Dermis lymphatic vessel endothelial cell (primary cell): ENCODE results near the gene FNDC8. TPM values are rescaled to one million over a fixed set of nuclear protein-coding genes. Genes with fewer than 3 reads are reported as not detected.

Experiments used
- total RNA-seq: library from RNA; depleted of rRNA; stranded (reverse); fragments of >200 nt; gene quantifications from 2 replicates; pipeline ENCODE4 v1.2.1, GENCODE V29; 2014

The FNDC8 gene
- total RNA-seq, result not detected in 2 replicates

DNA sequence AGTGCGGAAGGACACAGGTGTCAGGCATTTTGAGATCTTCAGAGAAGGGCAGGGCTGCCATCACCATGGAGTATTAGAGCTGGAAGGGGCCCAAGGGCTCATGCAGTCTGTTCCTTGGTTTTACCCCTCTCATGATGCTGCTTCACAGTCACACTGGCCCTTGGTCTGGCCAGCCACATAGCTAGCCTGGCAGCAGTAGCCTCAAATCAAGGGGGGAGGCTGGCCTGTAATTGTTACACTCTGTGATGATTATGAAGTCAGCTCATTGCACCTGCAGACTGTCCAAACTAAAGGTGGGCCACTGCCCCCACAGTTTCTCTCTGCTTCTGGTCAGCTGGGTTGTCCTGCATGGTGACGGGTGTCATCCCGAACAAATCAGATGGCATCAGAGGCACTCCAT, at the start of gene FNDC8:
TSS of gene FNDC8 (plus strand) at position 301 of the 400 bp plus-strand sequence. CDS start at position 380, 79 bp downstream.

DNA sequence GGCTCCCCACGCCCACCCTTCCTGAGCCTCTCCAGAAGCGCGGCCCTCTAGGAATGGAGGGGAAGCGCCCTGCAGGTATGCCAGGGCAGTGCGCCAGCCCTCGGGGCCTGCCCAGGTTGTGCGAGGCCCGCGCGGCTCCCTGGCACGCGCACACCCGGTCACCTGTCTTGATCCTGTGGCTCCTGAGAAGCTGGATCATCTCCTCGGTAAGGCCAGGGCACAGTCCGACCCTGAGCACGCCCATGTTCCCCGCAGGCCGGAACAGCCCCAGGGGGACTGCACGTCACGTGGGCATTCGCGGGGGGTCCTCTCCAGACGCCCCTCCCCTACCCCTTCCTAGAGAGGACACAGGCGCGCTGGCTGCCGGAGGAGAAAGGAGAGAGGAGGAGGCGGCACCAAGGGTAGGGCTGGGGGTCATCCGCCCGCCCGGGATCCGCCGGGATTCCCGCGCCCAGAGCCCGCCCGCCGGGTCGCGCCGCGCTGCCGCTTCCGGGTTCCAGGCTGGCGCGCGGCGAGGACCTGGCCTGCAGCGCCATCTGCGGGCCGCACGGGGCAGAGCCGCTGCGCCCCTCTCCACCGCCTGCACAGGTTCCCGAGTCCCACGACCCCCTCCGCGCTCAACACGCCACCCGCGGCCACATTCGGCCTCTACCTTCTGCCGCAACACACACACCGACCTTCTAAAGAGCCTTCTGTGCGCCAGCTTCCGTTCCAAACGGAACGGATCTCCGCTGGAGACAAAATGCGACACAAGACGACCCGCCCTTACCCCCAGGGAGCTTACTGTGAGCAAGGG, 1.8 kb upstream of the FNDC8 start, which contains the start of gene RAD51D:
TSS of gene RAD51D (minus strand) at position 491 of the 796 bp plus-strand sequence. CDS start at position 244, 247 bp downstream.

DNA sequence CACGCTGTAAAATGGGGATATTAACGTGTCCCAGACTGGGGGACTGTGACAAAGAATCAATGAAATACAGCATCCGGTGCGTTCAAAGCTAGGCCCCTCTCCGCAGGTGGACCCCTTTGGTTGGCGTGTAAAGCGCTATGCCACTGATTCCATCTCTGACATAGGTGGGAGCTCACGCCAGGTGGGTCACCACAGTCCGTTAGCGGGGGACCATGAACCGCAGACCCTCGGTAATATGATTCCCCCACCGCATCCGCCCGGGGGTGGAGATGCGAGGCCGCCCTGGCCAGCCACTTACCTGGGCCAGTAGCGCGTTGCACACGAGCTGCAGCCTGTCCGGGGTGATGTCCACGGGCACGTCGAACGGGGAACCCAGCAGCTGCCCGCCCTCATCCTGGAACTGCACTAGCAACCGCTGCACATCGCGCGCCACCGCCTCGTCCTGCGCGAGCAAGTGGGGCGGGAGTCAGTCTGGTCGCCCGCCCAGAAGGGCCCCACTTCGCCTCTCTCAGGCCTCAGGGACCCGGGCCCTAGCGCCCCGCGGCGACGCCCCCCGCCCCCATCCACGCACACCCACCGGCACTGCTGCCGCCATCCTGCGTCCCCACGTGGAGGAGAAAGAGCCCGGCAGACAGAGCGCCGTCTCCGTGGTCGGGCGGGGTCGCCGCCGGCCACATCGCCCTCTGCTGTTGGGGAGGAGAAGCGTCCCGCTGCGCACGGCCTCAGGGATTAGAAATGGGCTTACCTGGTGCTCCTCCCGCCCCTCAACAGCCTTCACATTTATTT, 20.5 kb downstream of the FNDC8 start, which contains the start of gene NLE1:
TSS of gene NLE1 (minus strand) at position 623 of the 786 bp plus-strand sequence. CDS start at position 595, 28 bp downstream.

DNA sequence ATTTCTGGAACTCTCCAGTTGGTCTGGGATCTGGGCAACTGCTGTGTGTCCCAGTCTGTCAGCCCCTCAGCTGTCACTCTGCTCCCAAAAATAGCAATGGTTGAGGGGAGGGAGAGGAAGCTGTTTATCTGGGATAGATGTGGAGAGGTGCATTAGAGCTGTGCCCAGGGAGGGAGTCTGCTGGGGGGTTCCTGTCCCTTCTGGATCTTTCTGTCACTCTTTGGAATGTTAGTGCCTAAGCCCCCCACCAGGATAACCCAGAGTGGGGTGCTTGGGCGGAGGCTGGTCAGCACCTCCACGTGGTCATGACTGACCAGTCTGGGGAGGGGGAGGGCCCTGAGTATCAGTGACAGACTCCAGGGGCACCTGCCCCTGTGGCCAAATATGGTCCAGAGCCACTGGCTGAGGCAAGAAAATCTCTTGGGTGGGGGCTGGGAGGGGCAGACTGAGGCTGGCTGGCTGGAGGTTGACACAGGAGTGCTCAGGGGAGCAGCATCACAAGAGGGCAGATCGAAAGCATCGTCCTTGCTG, 26.0 kb downstream of the FNDC8 start, which contains the start of gene UNC45B:
TSS of gene UNC45B (plus strand) at position 443 of the 531 bp plus-strand sequence. CDS start 447 bp downstream, outside the sequence.

Other genes with a start within 250 kb of the FNDC8 start
- gene CCT6B, start 160.2 kb upstream of the FNDC8 start, total RNA-seq, result 0.76 and 0.77 TPM in 2 replicates
- gene ZNF830, start 160.1 kb upstream of the FNDC8 start, total RNA-seq, result 10.2 and 15.5 TPM in 2 replicates
- 17.8 and 21.1 TPM in 2 replicates for gene LIG3, start 141.1 kb upstream of the FNDC8 start, total RNA-seq
- gene RFFL, start 57.9 kb upstream of the FNDC8 start, total RNA-seq, result 6.6 and 7.2 TPM in 2 replicates
- 9.0 and 9.6 TPM in 2 replicates for gene RAD51D, start 1.8 kb upstream of the FNDC8 start, total RNA-seq
- 8.2 and 15.6 TPM in 2 replicates for gene NLE1, start 20.7 kb downstream of the FNDC8 start, total RNA-seq
- gene UNC45B, start 26.2 kb downstream of the FNDC8 start, total RNA-seq, result not detected in 2 replicates
- not detected in 2 replicates for gene SLC35G3, start 72.8 kb downstream of the FNDC8 start, total RNA-seq
- gene SLFN5, start 121.5 kb downstream of the FNDC8 start, total RNA-seq, result 30.9 and 52.0 TPM in 2 replicates